ENCODE measurements around the gene CASD1. TPM values are rescaled to one million over a fixed set of nuclear protein-coding genes. Genes with fewer than 3 reads are reported as not detected.

CASD1 gene
- total and polyA plus RNA-seq, 7 donors = 9.9 to 41.0 (median 29.3) TPM

DNA sequence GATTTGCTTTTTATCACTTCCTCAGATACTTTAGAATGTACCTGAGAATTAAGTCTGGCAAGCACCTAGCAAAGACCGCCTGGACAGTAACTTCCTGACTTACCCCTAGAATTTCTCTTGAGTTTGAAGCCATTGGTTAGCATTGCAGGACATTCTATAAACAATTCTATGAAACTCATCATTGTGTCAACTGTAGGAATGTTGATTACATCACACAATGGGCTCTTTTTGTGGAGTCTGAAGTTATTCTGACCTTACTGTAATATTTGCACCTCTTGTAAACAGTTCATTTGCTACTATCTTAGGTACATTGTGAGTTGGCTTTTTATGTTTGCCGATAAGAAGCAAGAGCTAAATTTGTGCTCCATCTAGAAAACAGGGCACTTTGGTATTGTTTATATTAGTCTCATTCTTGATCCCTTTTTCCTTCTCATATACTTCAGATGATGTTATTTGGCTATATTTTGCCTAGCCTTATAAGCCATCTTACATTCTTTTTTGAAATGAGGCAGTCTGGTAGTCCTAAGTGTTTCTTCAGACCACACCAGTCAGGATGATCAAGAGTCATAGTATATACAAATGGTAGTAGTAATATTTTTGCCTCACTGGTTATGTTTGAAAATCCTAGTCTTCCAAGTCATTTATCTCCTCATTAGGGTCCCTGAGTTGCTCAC lies 52.4 kb downstream of the CASD1 start:
- no peak overlapping the region for H3K27ac ChIP-seq
- intact Hi-C loops (cut with DNase I) = no loop called here
- no peak overlapping the region for H3K4me3 ChIP-seq
- no peak for DNase-seq
- H3K9me3 ChIP-seq = no peaks in the 10 kb centered on the region
- peaks cover 0 to 24% (median 12%) of the 10 kb centered on the region in 4 donors for H3K4me1 ChIP-seq
- no peaks in the 10 kb centered on the region for H3K27me3 ChIP-seq
- 88% methylated on average over 2 of the region's 2 CpGs for WGBS, 2 donors
- no peaks in the 10 kb centered on the region for H3K36me3 ChIP-seq
- TF ChIP-seq POLR2AphosphoS5 (IDR thresholded peaks at IDR 0.05) = no peak
- TF ChIP-seq CTCF (IDR thresholded peaks at IDR 0.05) = no peak
- TF ChIP-seq EP300 (IDR thresholded peaks at IDR 0.05) = no peak
- no peak for TF ChIP-seq POLR2A (IDR thresholded peaks at IDR 0.05)

DNA sequence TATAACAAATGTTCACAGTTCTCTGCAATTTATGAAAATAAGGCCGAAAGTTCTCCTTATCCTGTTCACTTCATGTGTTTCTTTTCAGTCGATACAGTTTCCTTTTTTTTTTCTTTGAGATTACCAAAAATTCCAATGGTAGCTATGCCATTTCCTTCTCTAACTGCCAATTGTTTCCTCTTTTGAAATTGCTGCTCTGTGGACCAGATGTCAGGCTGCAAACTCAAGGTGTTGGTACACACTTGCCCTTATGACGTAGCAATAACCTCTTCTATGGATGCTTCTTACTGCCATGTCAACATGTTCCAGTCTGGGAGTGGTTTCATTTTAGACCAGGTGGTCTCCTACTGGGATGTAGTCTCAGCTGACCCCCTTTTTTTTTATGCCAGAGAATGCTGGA lies 52.9 kb downstream of the CASD1 start:
- Histone ChIP-seq H3K4me3 (no peak overlapping the region), H3K27me3 (no peaks in the 10 kb centered on the region), H3K9me3 (no peaks in the 10 kb centered on the region), H3K4me1 (peaks cover 0 to 18% (median 9%) of the 10 kb centered on the region in 4 donors), H3K27ac (no peak overlapping the region), H3K36me3 (no peaks in the 10 kb centered on the region)
- intact Hi-C loops (cut with DNase I) = no loop called here
- 75 to 87% methylated on average over 3 of the region's 3 CpGs for WGBS, 2 donors
- DNase-seq = no peak
- TF ChIP-seq POLR2A (IDR thresholded peaks at IDR 0.05) (no peak), EP300 (IDR thresholded peaks at IDR 0.05) (no peak), CTCF (IDR thresholded peaks at IDR 0.05) (no peak), POLR2AphosphoS5 (IDR thresholded peaks at IDR 0.05) (no peak)

- no peaks in the 10 kb centered on the region for H3K27me3 ChIP-seq
- peaks cover 0 to 12% (median 9%) of the 10 kb centered on the region in 4 donors for H3K4me1 ChIP-seq
- H3K27ac ChIP-seq = no peak overlapping the region
- H3K36me3 ChIP-seq = no peaks in the 10 kb centered on the region
- no peak for DNase-seq
- 91 to 95% methylated on average over 4 of the region's 4 CpGs for WGBS, 2 donors
- no peak for TF ChIP-seq CTCF (IDR thresholded peaks at IDR 0.05)
- no peak for TF ChIP-seq POLR2AphosphoS5 (IDR thresholded peaks at IDR 0.05)
- no peak for TF ChIP-seq POLR2A (IDR thresholded peaks at IDR 0.05)
- no peak for TF ChIP-seq EP300 (IDR thresholded peaks at IDR 0.05)
- intact Hi-C loops (cut with DNase I) = no loop called here
- H3K9me3 ChIP-seq = no peaks in the 10 kb centered on the region
- H3K4me3 ChIP-seq = no peak overlapping the region
These were observed 55.8 kb downstream of the CASD1 start for GRCh38 chr7:94565247-94565894.

GRCh38 chr7:94567396-94567795 lies 57.8 kb downstream of the CASD1 start:
- no peak overlapping the region for H3K4me3 ChIP-seq
- TF ChIP-seq EP300 (IDR thresholded peaks at IDR 0.05) = no peak
- no peak for TF ChIP-seq POLR2A (IDR thresholded peaks at IDR 0.05)
- TF ChIP-seq POLR2AphosphoS5 (IDR thresholded peaks at IDR 0.05) = no peak
- no peak for TF ChIP-seq CTCF (IDR thresholded peaks at IDR 0.05)
- no peaks in the 10 kb centered on the region for H3K36me3 ChIP-seq
- no peak overlapping the region for H3K27ac ChIP-seq
- intact Hi-C loops (cut with DNase I) = no loop called here
- H3K9me3 ChIP-seq = no peaks in the 10 kb centered on the region
- H3K27me3 ChIP-seq = no peaks in the 10 kb centered on the region
- peaks cover 0 to under 1% (median 0%) of the 10 kb centered on the region in 4 donors for H3K4me1 ChIP-seq
- no peak for DNase-seq

All from sigmoid colon (tissue), 7 donors.